H1 (cell line): ENCODE results near the gene WDR7. TPM values are rescaled to one million over a fixed set of nuclear protein-coding genes. Genes with fewer than 3 reads are reported as not detected.
"Not testable (repeated sequence)": the region's sequence is repeated elsewhere in the genome, so short reads cannot be mapped to it uniquely, and the experiment has no call there.

Experiments
- CTCF ChIA-PET: fragments of 300-600 bp; sonication (Branson Sonifier 250); formaldehyde crosslinking; loops from one replicate; lab custom pipeline; 2021; ENCODE audit not compliant: partially characterized antibody; lab: Charles Lee
- POLR2A ChIA-PET: fragments of 300-600 bp; sonication (Branson Sonifier 250); formaldehyde crosslinking; loops from one replicate; lab custom pipeline; 2021; ENCODE audit warnings: inconsistent platforms; ENCODE audit not compliant: partially characterized antibody; lab: Charles Lee
- DNase-seq, 2 experiments: peaks; one replicate each; pipeline versions ENCODE4 v3.0.0 to v3.0.0-alpha.2; 2010 to 2022; ENCODE audit warnings: low spot score in 2 of 2, low read depth in 1 of 2, mixed read lengths in 1 of 2
- FAIRE-seq: peaks from 2 replicates; lab custom pipeline; 2011; peaks lifted over from hg19 to GRCh38; lab: Jason Lieb, UNC
- H2AFZ ChIP-seq: 2 replicates; pipeline ENCODE4 v1.8.1; 2012; ENCODE audit warnings: low read length, inconsistent platforms
- H2AK5ac ChIP-seq: 2 replicates; pipeline ENCODE4 v1.6.1; 2013; ENCODE audit warnings: low read depth, low read length
- H2BK120ac ChIP-seq: replicated peaks from 2 replicates; pipeline ENCODE3; 2013; ENCODE audit warnings: low read depth, low read length, inconsistent platforms
- H2BK12ac ChIP-seq: 2 replicates; pipeline ENCODE4 v1.6.1; 2013; ENCODE audit warnings: low read depth, low read length
- H2BK15ac ChIP-seq: 2 replicates; pipeline ENCODE4 v1.6.1; 2013; ENCODE audit warnings: low read length
- H2BK20ac ChIP-seq: 2 replicates; pipeline ENCODE4 v1.6.1; 2013; ENCODE audit warnings: low read length
- H2BK5ac ChIP-seq: 2 replicates; pipeline ENCODE4 v1.6.1; 2013; ENCODE audit warnings: low read depth, low read length
- H3K14ac ChIP-seq: 2 replicates; pipeline ENCODE4 v1.6.1; 2013; ENCODE audit warnings: inconsistent platforms; ENCODE audit not compliant: insufficient read length
- H3K18ac ChIP-seq: 2 replicates; pipeline ENCODE4 v1.6.1; 2013; ENCODE audit warnings: low read length; ENCODE audit errors: extremely low read depth
- H3K23ac ChIP-seq: 2 replicates; pipeline ENCODE4 v1.6.1; 2013; ENCODE audit warnings: inconsistent platforms; ENCODE audit not compliant: insufficient read length
- H3K23me2 ChIP-seq: 2 replicates; pipeline ENCODE4 v1.6.1; 2013; ENCODE audit warnings: low read depth, low read length
- H3K27ac ChIP-seq: 2 replicates; pipeline ENCODE4 v1.6.1; 2011; ENCODE audit warnings: low read depth, low read length, inconsistent platforms
- H3K27me3 ChIP-seq, 4 experiments: replicated peaks in 1 of 4; 1 replicate in 1 of 4; 2 replicates in 3 of 4; pipeline versions ENCODE4 v1.6.1 to v1.8.1; 2011 to 2013; ENCODE audit warnings: low read length in 3 of 4, mild to moderate bottlenecking in 3 of 4, inconsistent platforms in 2 of 4, mixed read lengths in 2 of 4, moderate library complexity in 1 of 4; ENCODE audit not compliant: control insufficient read depth in 3 of 4, insufficient read depth in 3 of 4; ENCODE audit errors: extremely low read depth in 1 of 4
- H3K36me3 ChIP-seq, 4 experiments: 2 replicates each; pipeline versions ENCODE4 v1.6.1 to v1.8.1; 2011 to 2013; ENCODE audit warnings: mild to moderate bottlenecking in 4 of 4, low read length in 3 of 4, moderate library complexity in 2 of 4, control low read depth in 1 of 4, inconsistent platforms in 1 of 4; ENCODE audit not compliant: insufficient read depth in 4 of 4, control insufficient read depth in 2 of 4
- H3K4ac ChIP-seq: replicated peaks from 2 replicates; pipeline ENCODE3; 2013; ENCODE audit warnings: low read length, low read depth, mixed read lengths, inconsistent platforms; ENCODE audit not compliant: insufficient read length
- H3K4me1 ChIP-seq, 4 experiments: replicated peaks in 1 of 4; 1 replicate in 1 of 4; 2 replicates in 3 of 4; pipeline versions ENCODE4 v1.6.1 to v1.8.1; 2011 to 2013; ENCODE audit warnings: low read length in 3 of 4, inconsistent platforms in 2 of 4, mixed read lengths in 1 of 4; ENCODE audit not compliant: insufficient read depth in 4 of 4, control insufficient read depth in 3 of 4
- H3K4me2 ChIP-seq, 2 experiments: 2 replicates each; pipeline versions ENCODE4 v1.6.1 to v1.8.1; 2011 to 2013; ENCODE audit warnings: low read depth in 2 of 2, low read length in 2 of 2, control low read depth in 1 of 2, inconsistent platforms in 1 of 2, mild to moderate bottlenecking in 1 of 2; ENCODE audit not compliant: insufficient read depth in 1 of 2
- H3K4me3 ChIP-seq, 4 experiments: fragments of 200-600, 300-600 bp in 1 of 4; sonication (generic), shearing (Covaris generic), sonication (Bioruptor Twin) in 1 of 4; 2 replicates each; pipeline versions ENCODE4 v1.5.1 to v1.8.1; 2011 to 2016; ENCODE audit warnings: low read length in 4 of 4, low read depth in 3 of 4, control low read depth in 2 of 4, inconsistent platforms in 2 of 4, mild to moderate bottlenecking in 2 of 4, mixed read lengths in 1 of 4, moderate library complexity in 1 of 4; ENCODE audit not compliant: insufficient read depth in 2 of 4; ENCODE audit errors: extremely low read depth in 1 of 4
- H3K56ac ChIP-seq: replicated peaks from 2 replicates; pipeline ENCODE3; 2013; ENCODE audit warnings: low read depth, mild to moderate bottlenecking, mixed read lengths, low read length, inconsistent platforms; ENCODE audit not compliant: insufficient read length
- H3K79me1 ChIP-seq: 2 replicates; pipeline ENCODE4 v1.6.1; 2013; ENCODE audit warnings: low read depth, low read length, control low read depth
- H3K79me2 ChIP-seq, 2 experiments: 2 replicates each; pipeline versions ENCODE4 v1.6.1 to v1.8.1; 2012 to 2013; ENCODE audit warnings: low read length in 2 of 2, mild to moderate bottlenecking in 2 of 2, inconsistent platforms in 1 of 2; ENCODE audit not compliant: insufficient read depth in 2 of 2, control insufficient read depth in 1 of 2
- H3K9ac ChIP-seq, 4 experiments: replicated peaks in 1 of 4; 1 replicate in 1 of 4; 2 replicates in 3 of 4; pipeline versions ENCODE4 v1.6.1 to v1.8.1; 2011 to 2013; ENCODE audit warnings: low read depth in 3 of 4, low read length in 3 of 4, control low read depth in 2 of 4, mild to moderate bottlenecking in 2 of 4, moderate library complexity in 2 of 4, inconsistent platforms in 1 of 4; ENCODE audit errors: extremely low read depth in 1 of 4
- H3K9me3 ChIP-seq, 2 experiments: 2 replicates each; pipeline versions ENCODE4 v1.6.1 to v1.8.1; 2012 to 2013; ENCODE audit warnings: mild to moderate bottlenecking in 2 of 2, moderate library complexity in 2 of 2, control low read depth in 1 of 2, inconsistent platforms in 1 of 2, low read depth in 1 of 2, low read length in 1 of 2, mixed read lengths in 1 of 2; ENCODE audit not compliant: insufficient read depth in 2 of 2
- H4K20me1 ChIP-seq, 2 experiments: replicated peaks in 1 of 2; 2 replicates each; pipeline versions ENCODE3 to v1.8.1; 2011 to 2013; ENCODE audit warnings: inconsistent platforms in 2 of 2, low read length in 2 of 2, mild to moderate bottlenecking in 1 of 2; ENCODE audit not compliant: insufficient read depth in 2 of 2, control insufficient read depth in 1 of 2
- H4K5ac ChIP-seq: 2 replicates; pipeline ENCODE4 v1.6.1; 2013; ENCODE audit warnings: low read length, low read depth, mixed read lengths, inconsistent platforms; ENCODE audit not compliant: insufficient read length
- H4K8ac ChIP-seq: 2 replicates; pipeline ENCODE4 v1.8.0; 2013; ENCODE audit warnings: mild to moderate bottlenecking, moderate library complexity, low read length, inconsistent platforms; ENCODE audit not compliant: insufficient read depth; ENCODE audit errors: extremely low read depth
- H4K91ac ChIP-seq: replicated peaks from 2 replicates; pipeline ENCODE3; 2013; ENCODE audit warnings: low read length, mixed read lengths, inconsistent platforms; ENCODE audit not compliant: insufficient read length
- WGBS, 2 experiments: shearing (Covaris generic) in 1 of 2; methylation state at CpG; one replicate each; pipeline versions ENCODE4 v1.1.6 to v1.1.7; 2013 to 2015; ENCODE audit warnings: low lambda C conversion rate in 2 of 2, mixed read lengths in 2 of 2, inconsistent platforms in 1 of 2, low coverage in 1 of 2, missing lambda C conversion rate in 1 of 2; ENCODE audit not compliant: insufficient replicate concordance in 2 of 2, insufficient coverage in 1 of 2, insufficient read length in 1 of 2; ENCODE audit errors: extremely low coverage in 1 of 2, missing lambda C conversion rate in 1 of 2; 5-methylcytosine and 5-hydroxymethylcytosine counted together
- polyA plus RNA-seq, 7 experiments: library from polyadenylated mRNA; depleted of rRNA in 3 of 7; stranded (reverse) in 5 of 7; unstranded in 2 of 7; fragments of >200 nt in 5 of 7; fragments of 200-250 nt in 2 of 7; gene quantifications; 1 replicate in 5 of 7; 2 replicates in 1 of 7; 4 replicates in 1 of 7; pipeline versions ENCODE4 v1.2.1 to v1.2.3, GENCODE V29; 2011 to 2013; ENCODE audit warnings: missing spikeins in 2 of 7, mixed read lengths in 2 of 7
- total RNA-seq: library from RNA; stranded (reverse); fragmentation: NEBNext Ultra II Directional; extraction: Animal tissue kit (Norgen Biotek cat#: 25700); gene quantifications from 2 replicates; pipeline ENCODE4 v1.2.1, GENCODE V29; 2021

WDR7 gene
- total and polyA plus RNA-seq, 2 of the 8 experiments (the other 6 are each of a cell fraction or from before 2014, with no cell fraction given), result 5.5 to 15.2 TPM

GRCh38 chr18:56654280-56654679 lies 3.1 kb downstream of the WDR7 start:
- H3K27ac ChIP-seq, H3K56ac ChIP-seq, H4K91ac ChIP-seq, H2BK5ac ChIP-seq, H2BK12ac ChIP-seq, H2BK120ac ChIP-seq, DNase-seq, H3K14ac ChIP-seq, H3K9me3 ChIP-seq, H2BK15ac ChIP-seq, H3K18ac ChIP-seq, H4K8ac ChIP-seq, H3K4me2 ChIP-seq, H2AFZ ChIP-seq, H3K4me3 ChIP-seq, H4K20me1 ChIP-seq, POLR2A ChIA-PET, H3K23me2 ChIP-seq, H3K9ac ChIP-seq, H3K27me3 ChIP-seq, H3K4me1 ChIP-seq, H4K5ac ChIP-seq, H2AK5ac ChIP-seq, H3K23ac ChIP-seq, H3K79me1 ChIP-seq, CTCF ChIA-PET, FAIRE-seq, H3K36me3 ChIP-seq, H3K4ac ChIP-seq, H2BK20ac ChIP-seq: not testable (repeated sequence)
- H3K79me2 ChIP-seq, result peaks cover 0 to 42% of the 10 kb centered on the region in 2 experiments; a peak in 2 of 4 replicates
- WGBS, 2 experiments, result 92% methylated on average over 7 of the region's 7 CpGs; no CpG with 5 or more reads in 1 of the 2 experiments
